ENCODE results near the gene EPHB2. TPM values are rescaled to one million over a fixed set of nuclear protein-coding genes. Genes with fewer than 3 reads are reported as not detected.
A peak's percentile ranks its signal among the peaks of the same experiment; 100 is the strongest.

Gene EPHB2
- total and polyA plus RNA-seq, 2 experiments from 2014 or later = 1.0 to 5.1 TPM

DNA sequence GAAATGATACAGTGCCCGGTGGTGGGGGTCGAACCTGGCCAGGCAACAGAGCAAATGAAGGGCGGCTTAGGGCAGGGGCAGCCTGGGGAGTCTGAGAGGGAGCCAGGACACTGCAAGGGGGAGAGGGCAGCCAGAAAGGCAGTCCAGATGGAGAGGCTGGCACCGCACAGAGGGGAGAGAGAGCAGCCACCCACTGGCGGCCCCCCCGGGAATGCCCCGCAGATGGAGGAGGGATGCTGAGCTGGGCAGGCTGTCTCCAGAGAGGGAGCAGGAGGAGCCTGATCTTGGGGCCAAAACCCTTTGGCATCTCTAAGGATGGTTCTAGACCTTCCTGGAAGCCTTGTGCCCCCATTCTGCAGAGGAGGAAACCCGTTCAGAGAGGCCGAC, 149.8 kb downstream of the EPHB2 start:
- H3K4me1 ChIP-seq (ENCODE audit: insufficient read depth) = peaks cover 14% of the 10 kb centered on the region
- H3K4me2 ChIP-seq (ENCODE audit: unreplicated experiment) = no peak overlapping the region
- no peak overlapping the region for H2AFZ ChIP-seq
- in situ Hi-C loops (cut with MboI) = no loop called here
- H3K9ac ChIP-seq = no peak overlapping the region
- WGBS, 2 experiments (ENCODE audit: low coverage in 1 of 2, low lambda C conversion rate in 2 of 2, missing lambda C conversion rate in 2 of 2) = 76 to 95% methylated on average over 9 of the region's 9 CpGs
- no peaks in the 10 kb centered on the region for H3K79me2 ChIP-seq (ENCODE audit: insufficient read depth)
- H4K20me1 ChIP-seq (ENCODE audit: insufficient read depth) = no peaks in the 10 kb centered on the region
- DNase-seq = no peak
- no peaks in the 10 kb centered on the region for H3K9me3 ChIP-seq (ENCODE audit: low read depth)
- H3K9me2 ChIP-seq (ENCODE audit: insufficient read depth) = no peaks in the 10 kb centered on the region
- H3K36me3 ChIP-seq (ENCODE audit: low read depth) = no peaks in the 10 kb centered on the region
- H3K27ac ChIP-seq = no peak overlapping the region
- H3K4me3 ChIP-seq = no peak overlapping the region
- H3K27me3 ChIP-seq (replicated peaks; ENCODE audit: insufficient read depth) = no peaks in the 10 kb centered on the region
- TF ChIP-seq EZH2phosphoT487 (IDR thresholded peaks at IDR 0.05; ENCODE audit: insufficient read depth, low read depth) (no peak), EZH2 (IDR thresholded peaks at IDR 0.05; ENCODE audit: insufficient read depth, poor library complexity, severe bottlenecking) (no peak)
- peaks cover 19% of the 10 kb centered on the region for H3F3A ChIP-seq (ENCODE audit: insufficient read depth)

- Histone ChIP-seq H3K9me2 (ENCODE audit: insufficient read depth) (no peaks in the 10 kb centered on the region), H3K79me2 (ENCODE audit: insufficient read depth) (no peaks in the 10 kb centered on the region), H3K27ac (peak overlapping the region; percentile 63; the same call in 1 of the 2 replicates), H3K4me2 (ENCODE audit: unreplicated experiment) (no peak overlapping the region), H4K20me1 (ENCODE audit: insufficient read depth) (no peaks in the 10 kb centered on the region), H3K9ac (peak overlapping the region; percentile 37; the same call in 1 of the 2 replicates), H3K9me3 (ENCODE audit: low read depth) (no peaks in the 10 kb centered on the region), H2AFZ (no peak overlapping the region), H3F3A (ENCODE audit: insufficient read depth) (peaks cover 19% of the 10 kb centered on the region), H3K4me3 (no peak overlapping the region), H3K27me3 (replicated peaks; ENCODE audit: insufficient read depth) (no peaks in the 10 kb centered on the region), H3K4me1 (ENCODE audit: insufficient read depth) (peaks cover 14% of the 10 kb centered on the region), H3K36me3 (ENCODE audit: low read depth) (no peaks in the 10 kb centered on the region)
- TF ChIP-seq EZH2phosphoT487 (IDR thresholded peaks at IDR 0.05; ENCODE audit: insufficient read depth, low read depth) (no peak), EZH2 (IDR thresholded peaks at IDR 0.05; ENCODE audit: insufficient read depth, poor library complexity, severe bottlenecking) (no peak)
- in situ Hi-C loops (cut with MboI) = no loop called here
- no peak for DNase-seq
- 93 to 96% methylated on average over 4 of the region's 4 CpGs for WGBS, 2 experiments (ENCODE audit: low coverage in 1 of 2, low lambda C conversion rate in 2 of 2, missing lambda C conversion rate in 2 of 2)
Measured at GRCh38 chr1:22860883-22861385, 150.3 kb downstream of the EPHB2 start.

- TF ChIP-seq EZH2phosphoT487 (IDR thresholded peaks at IDR 0.05; ENCODE audit: insufficient read depth, low read depth) (no peak), EZH2 (IDR thresholded peaks at IDR 0.05; ENCODE audit: insufficient read depth, poor library complexity, severe bottlenecking) (no peak)
- Histone ChIP-seq H2AFZ (peak overlapping the region; percentile 42; the same call in 1 of the 2 replicates), H3K9me2 (ENCODE audit: insufficient read depth) (no peaks in the 10 kb centered on the region), H3K27me3 (replicated peaks; ENCODE audit: insufficient read depth) (no peaks in the 10 kb centered on the region), H3F3A (ENCODE audit: insufficient read depth) (peaks cover 19% of the 10 kb centered on the region), H4K20me1 (ENCODE audit: insufficient read depth) (no peaks in the 10 kb centered on the region), H3K4me3 (no peak overlapping the region), H3K36me3 (ENCODE audit: low read depth) (no peaks in the 10 kb centered on the region), H3K4me1 (ENCODE audit: insufficient read depth) (peaks cover 14% of the 10 kb centered on the region), H3K27ac (peak overlapping the region; percentile 63), H3K9me3 (ENCODE audit: low read depth) (no peaks in the 10 kb centered on the region), H3K9ac (peak overlapping the region; percentile 37), H3K4me2 (ENCODE audit: unreplicated experiment) (peak overlapping the region; percentile 51), H3K79me2 (ENCODE audit: insufficient read depth) (no peaks in the 10 kb centered on the region)
- WGBS, 2 experiments (ENCODE audit: low coverage in 1 of 2, low lambda C conversion rate in 2 of 2, missing lambda C conversion rate in 2 of 2) = 27 to 35% methylated on average over 4 of the region's 4 CpGs
- in situ Hi-C loops (cut with MboI) = no loop called here
- DNase-seq = peak; percentile 86
Measured at GRCh38 chr1:22861764-22862440, 151.3 kb downstream of the EPHB2 start.

DNA sequence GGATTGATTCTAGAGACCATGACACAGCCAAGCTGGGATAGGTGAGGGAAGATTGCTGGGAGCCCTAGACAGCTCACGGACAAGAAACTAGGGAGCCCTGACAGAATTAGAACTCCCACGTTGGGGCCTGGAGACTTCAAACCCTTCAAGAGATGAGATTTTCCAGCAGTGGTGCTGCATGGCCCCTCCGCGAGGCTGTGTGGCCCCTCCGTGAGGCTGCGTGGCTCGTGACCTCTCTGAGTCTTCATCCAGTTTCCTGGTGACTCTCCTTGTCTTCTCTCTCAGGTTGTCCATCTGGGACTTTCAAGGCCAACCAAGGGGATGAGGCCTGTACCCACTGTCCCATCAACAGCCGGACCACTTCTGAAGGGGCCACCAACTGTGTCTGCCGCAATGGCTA, 152.1 kb downstream of the EPHB2 start:
- no peak for TF ChIP-seq EZH2 (IDR thresholded peaks at IDR 0.05; ENCODE audit: insufficient read depth, poor library complexity, severe bottlenecking)
- TF ChIP-seq EZH2phosphoT487 (IDR thresholded peaks at IDR 0.05; ENCODE audit: insufficient read depth, low read depth) = no peak
- in situ Hi-C loops (cut with MboI) = no loop called here
- H3K79me2 ChIP-seq (ENCODE audit: insufficient read depth) = no peaks in the 10 kb centered on the region
- no peak overlapping the region for H3K27ac ChIP-seq
- H3K9ac ChIP-seq = no peak overlapping the region
- WGBS, 2 experiments (ENCODE audit: low coverage in 1 of 2, low lambda C conversion rate in 2 of 2, missing lambda C conversion rate in 2 of 2) = 96 to 97% methylated on average over 9 of the region's 9 CpGs
- H4K20me1 ChIP-seq (ENCODE audit: insufficient read depth) = no peaks in the 10 kb centered on the region
- no peak overlapping the region for H3K4me3 ChIP-seq
- H3K9me3 ChIP-seq (ENCODE audit: low read depth) = no peaks in the 10 kb centered on the region
- peaks cover 14% of the 10 kb centered on the region for H3K4me1 ChIP-seq (ENCODE audit: insufficient read depth)
- no peak overlapping the region for H3K4me2 ChIP-seq (ENCODE audit: unreplicated experiment)
- no peaks in the 10 kb centered on the region for H3K9me2 ChIP-seq (ENCODE audit: insufficient read depth)
- no peaks in the 10 kb centered on the region for H3K27me3 ChIP-seq (replicated peaks; ENCODE audit: insufficient read depth)
- no peak overlapping the region for H2AFZ ChIP-seq
- peaks cover 19% of the 10 kb centered on the region for H3F3A ChIP-seq (ENCODE audit: insufficient read depth)
- DNase-seq = no peak
- no peaks in the 10 kb centered on the region for H3K36me3 ChIP-seq (ENCODE audit: low read depth)

All from GM23248 (cell line).